ENCODE measurements around the gene ONECUT2.
"Not testable (repeated sequence)": the region's sequence is repeated elsewhere in the genome, so short reads cannot be mapped to it uniquely, and the experiment has no call there.

ONECUT2 gene

DNA sequence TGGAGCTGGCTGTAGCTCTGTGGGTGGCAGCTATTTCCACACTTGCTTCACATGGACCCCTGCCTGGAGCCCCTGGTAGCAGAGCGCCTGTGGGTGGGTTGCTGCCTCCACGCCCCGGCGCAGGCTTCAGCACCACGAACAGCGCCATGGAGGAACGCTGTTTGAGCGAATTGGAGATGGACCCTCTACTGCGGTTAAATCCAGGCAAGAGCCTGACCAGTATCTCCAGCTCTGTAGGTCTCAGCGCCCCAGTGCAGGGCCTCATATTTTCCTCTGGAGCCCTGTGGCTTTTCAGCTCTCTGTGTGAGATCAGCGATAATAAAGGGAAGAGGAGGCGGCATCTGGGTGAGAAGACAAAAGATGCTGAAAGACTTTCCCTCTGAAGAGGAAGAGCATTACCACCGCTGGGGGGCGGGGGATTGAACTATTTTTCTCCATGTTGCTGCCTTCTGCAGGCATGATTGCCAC is 12.0 kb downstream of the ONECUT2 start:
- DNase-seq: no peak

DNA sequence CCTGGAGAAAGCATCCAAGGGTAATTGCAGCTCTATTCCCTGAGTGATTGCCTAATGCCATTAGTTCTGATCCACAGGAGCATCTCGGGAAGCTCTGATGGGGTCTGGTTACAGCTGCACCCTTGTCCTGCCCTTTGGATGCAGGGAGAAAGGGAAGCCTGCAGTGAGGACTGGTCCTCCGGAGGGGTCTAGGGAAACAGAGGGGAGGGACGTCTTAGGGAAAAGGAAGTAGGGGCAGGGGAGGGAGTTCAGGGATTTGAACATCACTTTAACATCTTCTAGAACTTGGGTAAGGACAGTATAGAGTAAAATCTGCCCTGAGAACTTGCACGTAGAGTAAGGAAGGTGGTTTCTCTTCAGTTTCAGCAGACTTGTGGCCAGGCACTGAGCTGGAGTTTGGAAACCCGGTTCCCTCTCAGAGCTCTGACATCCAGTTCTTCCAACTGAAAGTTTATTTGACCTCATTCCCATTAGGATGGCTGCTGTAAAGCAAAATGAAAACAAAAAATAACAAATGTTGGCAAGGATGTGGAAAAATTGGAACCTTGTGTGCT is 20.5 kb downstream of the ONECUT2 start:
- DNase-seq: no peak

DNA sequence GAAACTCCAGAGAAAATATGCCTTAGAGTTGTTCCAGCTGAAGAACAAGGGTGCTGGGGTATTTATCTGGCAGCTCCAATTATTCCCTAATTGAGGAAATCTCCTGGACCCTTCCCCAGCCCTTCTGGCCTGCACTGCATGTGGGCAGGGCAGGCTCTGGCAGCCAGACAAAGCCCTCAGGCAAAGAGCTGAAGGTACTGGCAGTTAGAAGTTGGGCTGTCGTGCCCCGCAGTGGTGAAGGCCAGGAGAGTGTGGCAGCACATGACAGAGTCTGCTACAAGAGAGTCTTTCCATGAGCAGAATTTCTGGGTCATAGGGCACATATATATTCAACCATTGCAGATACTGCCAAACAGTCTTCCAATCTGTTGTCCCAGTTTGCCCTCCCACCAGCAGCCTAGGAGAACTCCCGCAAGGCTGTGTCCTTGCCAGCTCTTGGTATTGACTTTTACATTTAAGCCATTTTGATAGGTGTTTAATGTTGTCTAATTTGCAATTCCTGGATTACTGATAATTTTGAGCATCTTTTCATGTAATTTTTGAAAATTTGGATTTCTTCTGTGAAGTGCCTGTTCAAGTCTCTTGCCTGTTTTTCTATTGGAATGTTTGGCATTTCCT is 26.6 kb downstream of the ONECUT2 start:
- no peak for DNase-seq

DNA sequence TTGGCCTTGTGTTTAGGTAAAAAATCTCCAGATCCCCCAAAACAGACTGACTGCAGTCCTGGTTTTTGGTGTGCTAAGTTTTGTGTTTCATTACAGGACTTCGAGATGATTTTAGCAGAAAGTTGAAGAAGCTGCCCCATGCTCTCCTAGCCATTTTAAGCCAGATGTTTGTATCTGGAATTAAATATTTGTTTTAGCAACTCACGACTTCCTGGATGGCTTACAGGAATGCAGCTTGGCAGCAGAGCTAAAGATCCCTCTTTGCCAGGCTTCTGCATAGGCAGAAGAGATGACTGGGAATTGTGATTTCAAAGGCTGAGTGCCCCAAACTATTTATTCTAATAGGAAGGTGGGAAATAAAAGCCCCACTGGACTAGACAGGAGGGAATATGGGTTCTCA is 31.1 kb downstream of the ONECUT2 start:
- DNase-seq: no peak

DNA sequence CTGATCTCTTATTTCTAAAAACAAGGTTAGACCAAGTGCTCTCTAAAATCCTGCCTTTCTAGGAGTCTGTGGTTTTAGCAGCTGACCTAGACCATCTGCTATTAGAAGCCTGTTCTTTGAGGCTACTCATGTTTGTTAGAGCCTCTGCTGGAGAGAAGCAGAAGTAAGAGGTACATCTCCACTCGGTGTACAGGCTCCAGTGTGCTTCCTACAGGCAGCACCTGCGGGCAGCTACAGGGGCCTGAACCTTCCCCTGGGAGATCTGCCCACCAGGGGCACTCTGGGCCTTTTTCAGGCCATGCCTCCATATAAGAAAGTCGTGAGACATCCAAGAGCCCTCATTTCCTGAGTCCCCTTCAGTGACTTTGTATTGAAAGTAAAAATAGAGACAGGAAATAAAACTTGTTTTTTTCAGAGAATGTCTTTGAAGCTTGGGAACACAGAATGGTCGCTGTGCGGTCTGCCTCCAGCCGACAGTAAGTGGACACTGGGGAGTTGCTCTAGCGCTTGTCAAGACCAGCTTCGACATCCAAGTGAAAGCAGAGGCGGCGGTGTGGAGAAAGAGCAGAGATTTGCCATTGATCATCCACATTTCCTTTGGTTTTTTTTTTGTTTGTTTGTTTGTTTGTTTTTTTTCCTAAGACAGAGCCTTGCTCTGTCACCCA is 31.7 kb downstream of the ONECUT2 start:
- DNase-seq: no peak

DNA sequence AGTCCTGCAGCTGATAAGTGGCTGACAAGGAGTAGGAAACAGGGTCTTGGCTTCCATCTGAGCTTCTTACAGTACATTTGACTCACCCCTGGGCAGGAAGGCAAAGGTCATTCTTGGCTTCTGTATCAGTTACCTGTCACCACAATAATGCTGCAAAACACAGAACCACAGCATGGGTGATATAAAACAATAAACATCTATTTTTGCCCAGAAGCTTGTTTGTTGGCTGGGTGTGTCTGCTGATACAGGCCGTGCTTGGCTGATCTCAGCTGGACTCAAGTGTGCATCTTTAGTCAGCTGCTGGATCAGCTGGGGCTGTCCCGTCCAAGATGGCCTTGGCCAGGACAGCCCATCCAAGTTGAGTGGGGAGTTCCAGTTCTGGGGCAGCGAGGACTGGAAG is 34.7 kb downstream of the ONECUT2 start:
- no peak for DNase-seq

DNA sequence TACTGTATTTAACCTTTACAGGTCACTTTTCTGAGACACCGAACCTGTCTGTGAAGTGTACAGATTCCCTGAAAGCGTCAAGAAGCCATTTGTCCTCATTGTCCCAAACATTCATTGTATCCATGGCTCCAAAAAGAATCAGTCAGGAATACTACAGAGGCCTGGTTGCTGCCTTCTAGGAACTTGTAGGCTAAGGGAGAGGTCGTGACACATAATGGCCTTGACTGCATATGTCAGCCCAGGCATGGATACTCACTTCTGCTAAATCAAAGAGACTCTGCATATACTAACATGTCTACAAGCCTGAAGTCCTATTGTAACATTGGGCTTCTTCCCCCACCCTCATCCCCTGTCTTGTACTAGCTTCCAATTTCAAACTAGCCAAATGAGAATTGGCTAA is 40.2 kb downstream of the ONECUT2 start:
- no peak for DNase-seq

DNA sequence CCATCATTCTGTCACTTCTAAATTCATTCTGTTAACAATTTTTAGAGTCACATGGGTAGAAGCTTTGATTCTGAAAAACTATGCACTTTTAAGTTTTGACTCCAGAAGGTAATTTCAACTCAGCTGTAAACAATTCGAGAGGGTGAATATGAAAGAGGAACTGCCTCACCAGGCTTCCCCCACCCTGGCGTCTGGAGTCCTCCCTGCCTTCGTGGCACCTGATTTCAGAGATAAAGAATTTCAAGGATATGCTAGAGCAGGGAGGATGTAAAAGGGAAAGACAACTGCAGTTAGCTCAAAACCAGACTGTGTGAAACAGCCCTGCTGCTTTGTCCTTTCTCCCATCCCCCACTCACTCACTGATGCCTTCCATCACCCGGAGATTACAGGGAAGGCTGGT is 40.7 kb downstream of the ONECUT2 start:
- no peak for DNase-seq

DNA sequence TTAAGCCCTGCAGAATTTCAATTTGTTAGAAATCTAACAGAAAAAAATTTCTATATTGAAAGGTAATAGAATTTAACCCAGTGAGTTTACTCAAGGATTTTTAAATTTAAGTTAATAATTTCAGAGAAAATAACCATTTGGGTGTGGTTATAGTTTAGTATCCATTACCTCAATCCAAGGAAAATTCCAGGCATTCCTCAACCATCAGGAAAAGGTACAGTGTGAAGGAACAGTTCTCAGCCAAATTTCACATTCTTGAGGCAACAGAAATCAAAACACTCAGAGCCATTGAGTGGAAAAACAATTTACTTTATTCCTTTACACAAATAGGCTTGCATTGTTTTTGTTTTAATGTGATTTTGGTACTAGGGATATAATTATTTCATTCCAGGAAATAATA is 45.6 kb downstream of the ONECUT2 start:
- DNase-seq: no peak

DNA sequence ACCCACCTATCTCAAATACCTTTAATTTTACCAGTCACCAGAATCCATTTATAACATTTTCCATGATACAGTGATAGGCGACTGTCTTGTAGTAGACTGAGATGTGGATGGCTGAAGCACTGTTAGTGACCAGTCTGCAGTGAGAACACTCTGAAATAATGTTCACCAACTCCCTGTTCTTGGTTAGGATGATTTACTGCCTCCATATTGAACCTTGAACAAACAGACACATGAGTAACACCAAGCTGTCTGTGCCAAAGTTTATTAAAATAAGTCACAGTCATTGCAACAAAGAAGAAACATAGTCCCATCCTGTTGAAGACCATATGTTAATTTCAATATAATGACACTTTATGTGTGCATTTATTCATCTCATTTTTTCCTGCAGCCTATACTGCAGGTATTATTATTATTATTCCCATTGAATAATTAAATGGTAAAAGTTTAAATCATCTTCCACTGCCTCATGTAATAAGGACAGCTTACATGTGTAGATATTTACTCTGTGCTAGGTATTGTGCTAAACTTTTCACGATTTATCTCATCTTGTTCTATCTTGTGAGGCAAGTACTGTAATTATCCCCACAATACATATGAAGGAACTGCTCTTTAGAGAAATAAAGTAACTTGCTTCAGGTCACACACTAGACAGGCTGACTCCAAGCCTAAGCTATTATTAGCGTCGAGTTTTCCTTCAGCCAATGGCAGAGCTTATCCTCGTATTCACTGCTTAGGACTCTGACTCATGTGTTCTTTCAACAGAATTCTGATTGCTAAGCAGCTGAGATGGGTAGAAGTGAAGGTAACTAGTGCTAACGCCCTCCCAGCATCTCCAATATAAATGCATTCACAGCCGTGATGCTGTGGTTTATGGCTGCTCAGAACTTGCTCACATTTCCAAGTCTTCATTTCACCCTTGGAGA is 62.5 kb downstream of the ONECUT2 start:
- DNase-seq: no peak

DNA sequence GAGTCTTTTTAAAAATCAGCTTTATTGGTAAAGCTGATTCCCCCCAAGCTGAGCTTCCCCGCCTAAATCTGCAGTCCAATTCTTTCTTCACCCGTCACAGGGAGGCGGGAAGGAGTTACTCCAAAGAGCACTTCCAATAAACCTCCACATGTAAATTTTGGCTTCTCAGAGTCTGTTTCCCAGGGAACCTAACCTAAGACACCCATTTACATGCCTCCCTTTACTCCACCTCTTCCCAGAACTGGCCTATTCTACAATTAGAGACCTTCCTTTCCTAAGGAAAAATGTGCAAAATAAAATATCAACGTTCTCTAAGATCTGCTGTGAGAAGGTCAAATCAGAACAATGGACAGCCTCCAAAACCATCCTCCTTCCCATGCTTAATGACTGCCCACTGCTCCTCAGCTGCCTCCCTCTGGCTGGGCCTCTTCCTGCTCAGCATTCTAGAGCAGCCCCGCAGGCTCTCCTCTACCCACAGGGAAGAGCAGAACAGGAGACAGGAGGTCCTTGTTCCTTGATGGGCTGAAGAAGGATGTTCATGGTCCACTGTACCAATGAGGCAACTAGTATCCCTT is 63.6 kb downstream of the ONECUT2 start:
- no peak for DNase-seq

DNA sequence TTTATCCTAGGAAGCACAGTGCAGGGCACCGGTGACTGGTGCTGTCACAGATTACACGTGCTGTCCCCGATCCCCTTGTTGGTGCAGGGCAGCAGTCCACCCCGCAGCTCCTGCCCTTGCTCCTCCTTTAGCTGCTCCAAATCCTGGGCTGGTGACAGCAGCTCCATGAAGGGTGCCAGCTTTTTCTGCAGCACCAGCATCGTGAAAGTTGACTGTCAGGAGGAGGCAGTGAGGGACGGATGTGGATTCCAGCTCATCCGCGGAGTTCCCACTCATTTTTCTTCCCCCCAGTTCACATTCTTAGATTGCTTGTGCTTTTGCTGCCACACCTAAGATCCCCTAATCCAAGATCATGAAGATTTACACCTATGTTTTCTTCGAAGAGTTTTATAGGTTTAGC is 67.5 kb downstream of the ONECUT2 start:
- no peak for DNase-seq

DNA sequence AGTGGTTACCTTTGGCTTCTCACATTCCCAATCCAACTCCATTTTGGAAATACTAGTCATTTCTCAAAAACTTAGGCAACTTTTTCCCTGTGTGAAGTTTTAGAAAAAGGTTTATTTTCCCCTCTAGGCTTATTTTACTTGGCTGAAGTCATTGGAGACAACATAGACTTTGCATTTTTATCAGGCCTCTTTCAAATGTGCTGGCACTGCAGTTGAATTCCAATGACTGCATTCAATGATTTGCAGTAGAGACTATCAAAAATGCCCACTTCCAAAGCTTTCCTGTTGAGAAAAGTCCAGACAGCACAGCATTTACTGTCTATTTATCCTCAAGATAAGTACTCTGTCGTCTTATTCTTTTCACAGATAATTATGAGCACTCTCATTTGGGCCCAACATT is 70.1 kb downstream of the ONECUT2 start:
- DNase-seq: no peak

DNA sequence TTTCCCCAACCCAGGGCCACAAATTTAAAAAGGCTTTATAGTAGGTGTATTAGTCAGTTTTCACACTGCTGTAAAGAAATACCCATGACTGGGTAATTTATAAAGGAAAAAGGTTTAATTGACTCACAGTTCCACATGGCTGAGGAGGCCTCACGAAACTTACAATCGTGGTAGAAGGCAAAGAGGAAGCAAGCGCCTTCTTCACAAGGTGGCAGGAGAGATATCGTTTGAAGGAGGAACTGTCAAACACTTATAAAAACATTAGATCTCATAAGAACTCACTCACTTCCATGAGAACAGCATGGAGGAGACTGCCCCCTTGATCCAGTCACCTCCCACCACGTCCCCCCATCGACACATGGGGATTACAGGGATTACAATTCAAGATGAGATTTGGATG is 80.9 kb downstream of the ONECUT2 start:
- no peak for DNase-seq

DNA sequence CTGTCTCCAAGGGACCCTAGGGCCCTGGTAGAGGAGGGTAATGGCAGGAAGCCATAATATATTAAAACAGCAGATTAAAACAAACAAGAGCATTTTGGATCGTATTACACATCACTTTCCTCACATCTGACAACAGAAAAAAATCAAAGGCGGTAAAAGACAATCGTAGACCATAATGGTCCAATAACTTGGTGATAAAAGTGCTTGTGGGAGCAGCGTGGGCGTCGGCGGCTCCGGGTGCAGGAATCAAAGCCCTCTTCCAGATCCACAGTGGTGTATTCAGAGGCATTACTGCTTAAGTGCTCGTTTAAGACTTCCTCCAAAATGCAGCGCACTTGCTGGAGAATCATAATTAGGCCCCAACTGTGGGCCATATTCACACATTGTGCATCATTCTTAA is 83.4 kb downstream of the ONECUT2 start:
- no peak for DNase-seq

DNA sequence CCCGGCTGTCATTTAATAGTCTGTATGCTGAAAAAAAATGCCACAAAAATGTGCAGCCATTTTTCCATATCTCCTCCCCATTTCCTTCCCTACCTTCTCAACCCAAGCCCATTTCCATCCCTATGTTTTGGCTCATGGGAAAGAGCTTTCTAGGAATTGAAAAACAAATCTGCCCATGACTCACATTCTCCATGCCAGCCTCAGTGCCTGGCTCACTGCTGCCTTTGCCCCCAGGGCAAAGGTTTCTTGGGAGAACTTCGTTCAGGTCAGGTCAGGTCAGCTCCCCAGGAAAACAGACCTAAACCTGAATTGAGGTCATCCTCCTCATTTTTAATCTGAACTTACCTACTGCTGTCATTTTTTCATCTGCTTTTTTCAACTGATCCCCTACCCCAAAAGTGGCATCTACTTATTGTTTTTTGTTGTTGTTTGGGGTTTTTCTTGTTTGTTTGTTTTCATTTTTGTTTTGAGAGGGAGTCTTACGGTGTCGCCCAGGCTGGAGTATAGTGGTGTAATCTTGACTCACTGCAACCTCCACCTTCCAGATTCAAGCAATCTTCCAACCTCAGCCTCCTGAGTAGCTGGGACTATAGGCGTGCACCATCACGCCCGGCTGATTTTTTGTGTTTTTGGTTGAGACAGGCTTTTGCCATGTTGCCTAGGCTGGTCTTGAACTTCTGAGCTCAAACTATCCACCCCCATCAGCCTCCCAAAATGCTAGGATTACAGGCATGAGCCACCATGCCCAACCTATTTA is 84.7 kb downstream of the ONECUT2 start:
- no peak for DNase-seq

DNA sequence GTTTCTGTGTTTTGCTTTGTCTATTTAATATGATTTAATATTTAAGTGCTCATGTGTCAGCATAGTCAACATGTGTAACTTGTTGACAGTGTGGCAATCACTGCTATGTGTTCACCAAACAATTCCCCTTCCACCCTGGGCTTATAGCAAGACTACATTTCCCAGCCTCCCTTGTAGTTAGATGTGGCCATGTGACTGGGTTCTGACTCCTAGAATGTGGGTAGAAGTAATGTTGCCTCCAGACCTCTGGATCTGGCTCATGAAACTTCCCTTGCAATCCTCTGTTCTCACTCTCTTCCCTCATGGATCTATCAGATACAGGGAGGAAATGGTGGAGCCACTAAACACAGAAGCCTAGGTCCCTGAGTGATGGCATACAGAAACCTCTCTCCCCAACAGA is 87.2 kb downstream of the ONECUT2 start:
- not testable (repeated sequence) for DNase-seq

DNA sequence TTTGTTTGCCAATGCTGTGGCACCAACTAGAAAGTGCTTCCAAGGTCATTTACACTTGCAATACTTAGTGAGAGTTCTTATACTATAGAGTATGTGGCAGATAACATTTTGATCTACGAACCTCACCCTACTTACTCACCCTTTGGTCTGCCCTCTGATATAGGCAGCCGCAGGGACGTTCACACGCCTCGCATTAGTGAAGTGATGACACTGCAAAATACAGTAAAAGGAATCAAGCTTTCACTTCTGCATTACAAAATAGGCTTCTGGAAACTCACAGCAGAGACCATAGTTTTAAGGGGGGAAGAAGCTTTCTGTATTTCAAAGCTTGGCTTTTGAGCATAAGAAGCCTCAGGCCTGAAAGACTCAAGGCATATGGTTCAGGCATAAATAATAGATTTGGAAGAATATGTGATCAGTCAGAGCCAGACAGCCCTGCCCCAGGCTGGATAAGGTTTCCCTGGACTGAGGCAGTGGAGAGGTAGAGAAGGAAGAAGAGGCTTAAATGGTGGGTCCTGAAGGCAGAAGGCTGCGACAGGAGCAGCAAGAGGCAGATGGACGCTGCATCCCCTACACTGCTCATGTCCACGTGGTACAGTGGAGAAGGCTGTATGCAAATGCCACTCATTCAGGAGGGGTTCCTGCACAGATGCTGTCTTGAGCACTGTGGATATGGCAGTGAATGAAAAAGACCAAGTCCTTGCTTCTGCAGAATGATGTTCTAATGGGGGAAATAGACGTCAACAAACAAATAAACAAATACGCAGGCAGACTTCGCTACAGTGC is 88.2 kb downstream of the ONECUT2 start:
- DNase-seq: no peak

DNA sequence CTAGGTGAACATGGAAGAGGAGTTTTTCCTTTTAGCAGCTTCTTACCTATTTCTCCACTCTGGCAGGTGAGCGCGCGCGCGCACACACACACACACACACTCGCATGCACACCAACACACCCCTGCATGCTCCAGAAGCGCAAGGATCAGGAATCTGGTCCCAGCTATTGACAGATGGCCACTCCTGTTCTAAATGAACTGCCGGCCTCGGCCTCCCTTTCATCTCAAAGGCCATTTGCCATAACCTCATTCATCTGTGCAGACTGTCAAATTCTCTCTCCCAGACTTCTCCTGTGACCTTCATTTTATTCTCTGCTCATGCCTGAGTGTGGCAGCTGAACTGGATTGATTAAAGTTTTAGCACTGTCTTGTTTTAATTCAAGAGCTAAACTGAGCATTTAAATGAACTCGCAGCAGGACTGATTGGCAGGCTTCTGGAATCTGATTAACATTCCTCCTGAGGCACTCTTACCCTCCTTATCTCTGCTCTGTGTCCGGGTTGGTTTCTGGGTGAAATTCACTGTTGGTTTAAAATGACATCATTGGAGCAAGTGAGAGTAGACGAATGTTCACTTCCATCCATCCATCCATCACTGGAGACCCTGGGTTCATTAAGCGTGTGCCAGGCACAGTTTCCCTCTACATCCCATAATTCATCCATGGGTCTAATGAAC is 92.5 kb downstream of the ONECUT2 start:
- DNase-seq: no peak

DNA sequence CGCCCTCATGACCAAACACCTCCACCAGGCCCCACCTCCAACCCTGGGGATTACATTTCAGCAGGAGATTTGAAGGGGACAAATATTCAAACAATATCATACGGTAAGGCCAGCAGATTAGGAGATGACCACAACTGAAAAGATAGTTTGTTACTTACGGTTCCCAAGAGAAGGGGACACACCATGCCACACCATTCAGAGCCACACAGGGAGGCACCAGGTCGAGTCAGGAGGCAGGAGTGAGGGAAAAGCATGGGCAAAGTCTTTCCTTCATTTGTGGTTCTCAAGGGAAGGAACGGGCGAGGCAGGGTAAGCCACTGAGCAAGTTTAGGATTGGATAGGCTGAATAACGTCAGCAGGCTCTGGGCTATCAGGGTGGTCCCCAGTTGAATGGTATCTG is 94.0 kb downstream of the ONECUT2 start:
- no peak for DNase-seq
